GM18868 (cell line): Measurements from ENCODE around the gene FIGNL2.

Experiments used
- ATAC-seq: cut with Tn5 transposase; IDR thresholded peaks from one replicate; pipeline ENCODE4 v1.9.1; 2021; ENCODE audit warnings: mild to moderate bottlenecking, moderate library complexity; ENCODE audit not compliant: unreplicated experiment

FIGNL2 gene

GRCh38 chr12:51777973-51778372 lies 70.5 kb downstream of the FIGNL2 start:
- no peak for ATAC-seq

DNA sequence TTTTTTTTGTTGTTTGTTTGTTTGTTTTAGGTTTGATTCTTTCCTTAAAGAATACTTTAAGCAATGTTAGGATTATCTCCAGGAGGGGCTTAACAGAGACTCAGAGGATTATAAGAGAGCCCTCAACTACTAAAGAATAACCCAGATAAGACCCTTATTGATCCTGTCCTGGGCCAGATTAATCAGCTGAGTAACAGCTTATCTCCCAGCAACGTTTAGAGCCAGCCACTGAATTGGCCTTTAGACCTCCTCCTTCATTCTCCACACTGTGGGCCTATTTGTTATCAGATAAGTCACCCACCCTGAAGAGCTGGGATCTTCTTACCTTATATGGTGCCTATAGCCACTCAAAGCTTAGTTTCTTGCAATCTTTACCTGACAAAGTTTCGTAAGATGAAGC lies 71.1 kb downstream of the FIGNL2 start:
- no peak for ATAC-seq

DNA sequence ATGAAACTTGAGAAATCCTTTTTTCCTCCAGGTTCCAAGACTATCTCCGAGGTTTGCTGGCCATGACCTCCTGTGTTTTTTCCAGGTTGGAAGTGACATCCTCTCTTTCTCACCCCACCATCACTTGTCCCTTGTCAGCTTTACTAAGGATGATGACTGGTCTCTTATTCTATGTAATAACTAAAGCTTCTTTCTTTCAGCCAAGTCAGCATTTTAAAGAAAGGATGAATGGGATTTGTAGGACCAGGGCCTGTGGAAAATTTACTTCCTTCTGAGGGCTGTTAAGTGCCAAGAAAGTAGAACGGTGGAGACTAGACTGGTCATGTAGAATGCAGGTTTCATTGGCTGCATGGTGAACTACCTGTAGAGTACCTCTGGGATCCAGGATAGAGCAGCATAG lies 73.6 kb downstream of the FIGNL2 start:
- ATAC-seq, result no peak

DNA sequence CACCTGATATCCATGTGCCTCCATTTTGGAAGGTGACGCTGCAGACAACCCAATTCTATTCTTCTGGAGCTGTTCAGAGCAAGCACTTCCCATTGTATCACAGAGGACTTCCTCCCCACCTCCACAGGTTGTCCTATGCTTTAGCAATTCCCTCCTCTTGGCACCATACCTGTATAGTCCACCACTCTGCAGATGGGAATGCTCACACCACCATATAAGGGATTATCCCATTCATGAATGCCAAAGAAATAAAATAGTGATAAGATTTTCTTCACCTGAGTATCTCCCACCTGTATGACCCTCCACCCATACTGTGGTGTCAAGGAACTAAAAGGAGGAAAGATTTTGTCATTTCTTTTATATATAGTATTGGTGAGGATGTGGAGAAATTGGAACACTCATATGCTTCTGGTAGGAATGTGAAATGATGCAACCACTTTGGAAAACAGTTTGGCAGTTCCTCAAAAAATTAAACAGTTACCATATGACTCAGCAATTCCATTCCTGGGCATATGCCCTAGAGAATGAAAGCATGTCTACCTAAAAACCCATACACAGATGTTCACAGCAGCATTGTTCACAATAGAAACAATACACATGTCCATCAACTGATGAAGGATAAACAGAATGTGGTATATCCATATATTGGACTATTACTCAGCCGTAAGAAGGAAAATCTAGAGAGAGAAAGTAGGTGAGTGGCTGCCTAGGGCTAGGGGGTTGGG lies 75.2 kb downstream of the FIGNL2 start:
- ATAC-seq, result no peak

DNA sequence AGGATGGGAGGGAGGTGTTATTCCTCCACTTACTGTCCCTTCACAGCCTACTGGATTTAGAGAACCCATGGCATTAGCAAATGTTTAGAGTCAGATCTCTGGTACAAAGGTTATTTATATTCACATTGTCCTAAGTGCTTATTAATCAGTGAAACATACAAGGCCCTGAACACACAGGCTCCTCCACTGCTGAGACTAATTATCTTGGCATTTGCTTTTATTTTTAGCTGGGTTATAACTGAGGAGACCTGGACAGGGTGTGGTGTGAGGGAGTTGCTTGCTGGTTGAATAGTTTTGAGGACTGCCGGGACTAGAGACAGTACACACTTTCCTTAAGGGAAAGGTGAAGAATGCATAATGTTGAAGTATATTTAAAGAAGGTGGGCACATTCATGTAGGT lies 77.5 kb downstream of the FIGNL2 start:
- ATAC-seq, result no peak
